NCI-H146 treated with DMSO at 0.1 percent for 48 hours (cell line): ENCODE measurements around the gene THADA.
"Not testable (repeated sequence)": the region's sequence is repeated elsewhere in the genome, so short reads cannot be mapped to it uniquely, and the experiment has no call there.

ENCODE experiments used
- DNase-seq: peaks from one replicate; lab custom pipeline; 2025; ENCODE audit not compliant: unreplicated experiment; lab: John Stamatoyannopoulos, UW

Gene THADA

DNA sequence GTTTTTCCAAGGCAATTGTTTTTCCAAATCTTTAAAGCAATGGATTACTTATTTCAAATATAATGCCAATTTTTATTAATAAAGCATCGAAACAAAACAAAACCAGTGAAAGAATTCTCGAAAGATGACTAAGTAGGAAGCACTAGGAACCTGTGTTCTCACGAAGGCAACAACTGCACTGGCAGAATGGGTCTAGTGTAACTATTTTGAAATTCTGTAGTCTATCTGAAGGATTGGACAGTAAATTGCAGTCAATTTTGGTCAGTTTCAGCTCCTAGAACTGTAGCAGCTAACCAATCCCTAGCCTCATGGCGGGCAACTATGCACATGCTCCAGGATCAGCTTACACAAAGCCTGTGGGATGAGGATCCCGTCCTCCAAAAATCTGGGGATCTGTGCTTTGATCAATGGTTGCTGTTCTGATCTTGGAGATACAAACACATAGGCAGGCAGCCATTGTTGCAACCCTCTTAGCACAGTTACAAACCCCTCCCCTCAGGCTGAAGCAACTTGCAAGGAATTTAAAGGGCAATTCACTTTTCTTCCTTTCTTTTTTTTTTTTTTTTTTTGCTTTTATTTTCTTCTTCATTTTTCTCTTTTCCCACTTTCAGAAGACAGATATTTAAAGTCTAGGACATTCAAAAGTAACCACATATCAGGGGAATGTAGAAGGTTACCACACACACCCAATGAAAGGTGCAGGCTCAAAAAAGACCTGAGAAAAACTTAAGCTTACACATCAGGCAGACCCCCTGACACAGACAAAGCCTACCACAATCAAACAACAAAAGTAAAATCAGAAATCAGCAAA, 147.6 kb downstream of the THADA start:
- DNase-seq = no peak

DNA sequence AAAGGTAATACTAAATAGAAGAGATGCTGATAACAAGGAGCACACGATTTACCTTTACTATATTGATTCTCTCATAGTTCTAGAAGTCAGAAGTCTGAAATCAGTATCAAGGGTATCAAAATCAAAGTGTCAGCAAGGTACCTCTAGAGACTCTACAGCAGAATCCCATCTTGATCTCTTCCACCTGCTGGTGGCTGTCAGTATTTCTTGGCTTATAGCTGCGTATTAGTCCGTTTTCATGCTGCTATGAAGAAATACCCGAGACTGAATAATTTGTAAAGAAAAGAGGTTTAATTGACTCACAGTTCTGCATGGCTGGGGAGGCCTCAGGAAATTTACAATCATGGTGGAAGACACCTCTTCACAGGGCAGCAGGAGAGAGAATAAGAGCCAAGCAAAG, 149.1 kb downstream of the THADA start:
- not testable (repeated sequence) for DNase-seq

- DNase-seq = no peak
Observed at GRCh38 chr2:43445781-43446180, 150.1 kb downstream of the THADA start.

DNA sequence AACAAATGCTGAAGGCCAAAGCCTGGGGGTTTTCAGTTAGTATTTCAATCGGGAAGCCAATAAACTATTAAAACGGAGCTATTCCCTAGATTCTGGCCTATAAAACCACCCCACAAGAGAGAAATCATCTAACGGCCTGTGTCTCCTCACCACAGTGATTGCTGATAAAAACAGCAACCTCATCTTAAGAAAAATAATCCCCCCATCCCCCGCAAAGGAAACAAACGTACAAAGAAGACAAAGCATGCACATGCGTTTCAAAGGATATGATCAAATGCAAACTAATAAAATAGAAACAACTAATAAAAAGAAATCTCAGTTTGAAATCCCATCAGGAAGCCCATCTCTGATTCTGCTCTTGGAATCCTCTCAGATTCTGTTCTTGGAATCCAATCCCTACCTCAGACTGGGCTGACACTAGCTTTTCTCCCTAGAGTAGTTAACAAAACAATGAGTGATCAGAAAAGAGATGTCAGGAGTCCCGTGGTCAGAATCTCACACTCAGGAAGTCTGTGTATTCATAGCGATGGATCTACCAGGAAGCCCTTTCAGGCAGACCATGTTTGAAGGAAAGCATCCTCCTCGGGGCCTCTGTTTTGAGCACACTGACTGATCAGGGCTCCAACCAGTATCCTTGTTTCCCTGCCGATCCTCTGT, 150.7 kb downstream of the THADA start:
- DNase-seq = no peak

DNA sequence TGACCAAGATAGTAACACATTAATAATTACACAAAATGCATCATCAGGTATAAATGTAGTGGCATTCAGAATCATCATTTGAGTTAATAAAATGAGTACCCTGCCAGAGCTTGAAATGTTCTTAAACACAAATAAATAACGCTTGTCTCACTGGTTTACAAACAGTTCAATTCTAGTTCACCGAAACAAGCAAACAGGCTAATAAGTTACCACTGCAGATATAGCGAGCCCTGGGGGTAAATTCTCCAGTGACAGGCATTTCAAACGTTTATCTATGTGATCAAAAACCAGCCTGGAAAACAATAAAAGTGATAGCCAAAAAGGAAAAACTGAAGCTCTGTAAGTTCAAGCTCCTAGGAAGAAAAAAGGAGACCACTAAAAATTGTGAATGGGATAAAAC, 152.6 kb downstream of the THADA start:
- no peak for DNase-seq

DNA sequence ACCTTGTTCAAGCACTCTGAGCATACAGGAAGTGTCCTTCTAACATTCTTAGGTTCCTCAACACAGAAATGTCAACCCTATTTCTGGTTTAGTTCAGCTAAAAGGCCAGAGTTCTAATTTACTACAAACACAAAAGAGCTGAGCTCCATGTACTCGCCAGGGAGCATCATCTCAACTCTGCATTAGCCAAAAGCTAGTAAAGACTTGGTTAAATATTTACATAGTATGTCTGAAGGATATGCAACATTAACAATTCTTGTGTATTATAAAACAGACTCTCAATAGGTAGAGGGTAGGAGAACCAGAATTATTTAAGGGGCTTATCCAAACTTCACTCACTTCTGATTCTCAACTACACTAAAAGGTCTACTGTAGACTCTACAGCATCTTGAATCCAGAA, 154.6 kb downstream of the THADA start:
- DNase-seq = no peak

- DNase-seq = no peak
Observed at GRCh38 chr2:43438858-43439655, 156.8 kb downstream of the THADA start.

DNA sequence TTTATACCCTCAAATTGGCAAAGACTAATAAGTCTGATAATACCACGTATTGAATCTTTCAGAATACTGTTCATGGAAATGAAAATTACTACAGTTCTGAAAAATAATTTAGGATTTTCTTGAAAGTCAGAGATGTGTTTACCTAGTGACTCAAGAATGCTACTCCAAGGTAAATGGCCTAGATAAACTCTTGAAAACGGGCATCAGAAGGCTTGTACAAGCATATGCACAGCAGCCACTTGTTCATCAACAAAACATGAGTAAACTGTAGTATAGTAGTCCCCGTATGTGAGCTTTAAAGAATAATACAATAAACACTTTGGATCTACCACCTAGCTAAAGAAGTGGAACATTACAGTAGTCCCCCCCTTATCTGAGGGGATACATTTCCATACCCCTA, 157.5 kb downstream of the THADA start:
- no peak for DNase-seq

GRCh38 chr2:43437363-43437762, 158.5 kb downstream of the THADA start:
- no peak for DNase-seq

GRCh38 chr2:43436431-43436830, 159.4 kb downstream of the THADA start:
- DNase-seq = no peak

- no peak for DNase-seq
Observed at GRCh38 chr2:43435746-43436145, 160.1 kb downstream of the THADA start.

- no peak for DNase-seq
Observed at GRCh38 chr2:43430489-43430888, 165.3 kb downstream of the THADA start.

- DNase-seq = no peak
Observed at GRCh38 chr2:43429369-43429768, 166.5 kb downstream of the THADA start.

GRCh38 chr2:43427032-43427424, 168.8 kb downstream of the THADA start:
- DNase-seq = no peak

GRCh38 chr2:43426305-43427031, 169.4 kb downstream of the THADA start:
- no peak for DNase-seq

- no peak for DNase-seq
Observed at GRCh38 chr2:43425659-43426058, 170.2 kb downstream of the THADA start.

DNA sequence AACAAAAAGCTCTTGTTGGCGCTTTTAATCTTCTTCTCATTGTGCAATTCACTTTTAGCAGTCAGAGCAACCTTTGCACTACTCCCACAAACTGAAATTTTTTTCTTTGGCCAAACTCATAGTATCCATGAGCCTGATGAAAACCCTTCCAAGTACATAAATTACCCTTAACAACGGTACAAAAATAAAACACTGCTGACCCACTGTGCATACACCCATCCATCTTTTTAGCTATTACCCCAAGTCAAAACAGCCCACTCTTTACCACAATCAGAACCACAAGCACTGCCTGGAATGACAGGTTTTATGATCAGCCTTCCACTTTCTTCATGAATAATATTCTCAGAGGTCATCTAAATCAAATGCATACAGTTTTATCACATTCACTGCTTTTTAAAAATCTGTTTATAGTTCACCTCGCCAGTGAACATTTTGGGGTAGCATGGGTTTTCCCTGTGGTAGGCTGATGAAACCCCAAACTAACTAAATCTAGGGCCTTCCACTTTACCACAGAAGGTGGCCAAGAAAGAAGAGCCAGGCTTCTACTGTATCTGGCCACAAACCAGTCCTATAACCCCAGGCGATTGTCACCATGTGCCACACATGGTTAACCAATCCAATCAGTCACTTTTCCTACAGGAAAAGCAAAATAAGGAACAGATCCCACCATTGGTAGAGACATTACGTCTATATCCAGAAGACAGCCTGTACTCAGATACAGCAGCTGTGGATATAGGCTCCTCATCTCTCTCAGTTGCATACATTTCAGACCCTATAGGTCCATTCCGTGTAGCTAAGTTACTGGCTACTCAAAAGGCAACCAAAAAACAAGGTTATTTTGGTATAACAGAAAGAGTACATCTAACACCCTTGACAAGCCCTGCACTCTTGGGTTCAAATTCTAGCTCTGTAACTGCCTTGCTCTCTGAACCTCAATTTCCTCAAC, 171.3 kb downstream of the THADA start:
- DNase-seq = no peak

DNA sequence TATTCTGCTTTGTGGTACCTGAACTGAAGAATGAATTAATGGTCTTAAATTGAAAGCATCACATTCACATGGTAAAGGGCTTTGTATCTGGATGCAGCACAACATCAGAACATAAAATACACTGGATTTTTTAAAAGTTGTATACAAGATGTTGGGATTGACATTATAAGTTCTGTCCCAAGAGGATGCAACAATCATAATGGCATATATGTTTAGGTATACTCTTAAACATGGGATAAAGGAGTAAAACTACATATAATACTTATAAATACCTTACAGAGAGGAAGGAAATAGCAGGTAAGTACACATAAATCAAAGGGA, 171.9 kb downstream of the THADA start:
- no peak for DNase-seq

DNA sequence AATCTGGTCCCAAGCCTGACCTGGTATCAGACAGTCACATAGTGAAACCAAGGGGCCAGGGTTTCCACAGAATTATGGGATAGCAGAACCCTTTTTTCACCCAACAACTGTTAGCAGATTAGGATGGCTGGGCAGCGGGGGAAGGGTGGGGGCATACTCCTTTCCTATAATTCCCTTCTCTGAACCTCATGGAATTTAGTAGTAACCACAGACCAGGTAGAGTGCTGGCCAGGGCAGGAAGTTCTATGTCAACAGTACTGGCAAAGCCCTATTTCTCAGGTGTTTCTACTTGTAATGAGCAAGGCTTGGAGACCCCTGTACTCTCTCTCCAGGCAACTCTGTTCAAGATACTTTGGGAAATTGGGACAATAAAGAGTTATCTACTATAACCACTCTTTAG, 174.6 kb downstream of the THADA start:
- no peak for DNase-seq

DNA sequence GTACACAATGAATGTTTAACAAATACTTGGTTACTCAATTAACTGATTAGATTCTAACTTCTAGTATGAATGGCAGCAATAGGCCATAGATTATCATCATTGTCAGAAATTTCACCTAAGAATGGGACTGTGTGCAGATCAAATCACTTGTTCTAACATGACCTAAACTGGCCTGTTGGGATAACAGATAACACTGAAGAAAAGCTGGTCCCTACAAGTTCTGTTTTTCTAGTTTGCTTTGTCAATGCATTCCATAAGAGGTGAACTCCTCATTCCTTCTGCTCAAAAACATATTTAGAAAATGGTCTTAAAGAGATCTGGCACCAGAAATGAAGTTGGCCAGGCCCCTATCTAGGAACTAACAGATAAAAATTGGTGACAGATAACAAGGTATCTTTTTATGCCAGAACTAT, 175.4 kb downstream of the THADA start:
- no peak for DNase-seq
